ENCODE measurements around the gene FFAR4. TPM values are rescaled to one million over a fixed set of nuclear protein-coding genes. Genes with fewer than 3 reads are reported as not detected.

The FFAR4 gene
- total RNA-seq, 1 donor from 2014 or later = 0.08 TPM

DNA sequence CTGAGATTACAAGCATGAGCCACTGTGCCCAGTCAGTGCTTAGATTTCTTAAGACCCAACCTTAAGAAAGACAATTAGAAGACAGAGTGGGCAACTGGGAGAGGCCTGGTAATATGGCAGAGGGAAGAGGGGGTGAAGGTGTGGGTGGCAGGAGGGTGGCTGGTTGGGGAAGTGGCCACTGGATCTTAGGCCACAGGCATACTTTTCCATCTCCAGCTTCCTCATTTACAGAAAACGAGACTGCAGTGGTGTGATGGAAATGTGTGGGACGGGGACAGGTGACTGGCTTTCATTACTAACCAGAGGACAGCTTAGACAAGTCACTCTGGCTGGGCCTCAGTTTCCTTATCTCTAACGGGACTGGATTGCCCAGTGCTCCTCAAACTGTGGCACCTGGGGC is 1.0 kb upstream of the FFAR4 start:
- peaks cover 88% of the 10 kb centered on the region for H3K27me3 ChIP-seq (ENCODE audit: low read depth)
- no peak for TF ChIP-seq CTCF (IDR thresholded peaks at IDR 0.05; ENCODE audit: borderline replicate concordance)
- H3K4me1 ChIP-seq = peaks cover 16% of the 10 kb centered on the region
- intact Hi-C loops (cut with micrococcal nuclease) = no loop called here
- H3K36me3 ChIP-seq = no peaks in the 10 kb centered on the region
- H3K27ac ChIP-seq (replicated peaks) = no peak overlapping the region
- DNase-seq = no peak
- H3K9me3 ChIP-seq (replicated peaks) = no peaks in the 10 kb centered on the region
- no peak overlapping the region for H3K4me3 ChIP-seq

GRCh38 chr10:93567277-93568104 is 1.0 kb downstream of the FFAR4 start:
- H3K36me3 ChIP-seq = no peaks in the 10 kb centered on the region
- DNase-seq = no peak
- peaks cover 16% of the 10 kb centered on the region for H3K4me1 ChIP-seq
- no peaks in the 10 kb centered on the region for H3K9me3 ChIP-seq (replicated peaks)
- peaks cover 90% of the 10 kb centered on the region for H3K27me3 ChIP-seq (ENCODE audit: low read depth)
- TF ChIP-seq CTCF (IDR thresholded peaks at IDR 0.05; ENCODE audit: borderline replicate concordance) = no peak
- H3K27ac ChIP-seq (replicated peaks) = no peak overlapping the region
- intact Hi-C loops (cut with micrococcal nuclease) = no loop called here
- H3K4me3 ChIP-seq = peak overlapping the region; percentile 51

- peak; percentile 22 for DNase-seq
- H3K9me3 ChIP-seq (replicated peaks) = no peaks in the 10 kb centered on the region
- intact Hi-C loops (cut with micrococcal nuclease) = no loop called here
- no peak overlapping the region for H3K27ac ChIP-seq (replicated peaks)
- peak overlapping the region; percentile 51 for H3K4me3 ChIP-seq
- no peaks in the 10 kb centered on the region for H3K36me3 ChIP-seq
- peaks cover 16% of the 10 kb centered on the region for H3K4me1 ChIP-seq
- no peak for TF ChIP-seq CTCF (IDR thresholded peaks at IDR 0.05; ENCODE audit: borderline replicate concordance)
- peaks cover 88% of the 10 kb centered on the region for H3K27me3 ChIP-seq (ENCODE audit: low read depth)
These were observed 1.6 kb downstream of the FFAR4 start for GRCh38 chr10:93568105-93568390.

GRCh38 chr10:93570383-93570782 is 3.9 kb downstream of the FFAR4 start:
- TF ChIP-seq CTCF (IDR thresholded peaks at IDR 0.05; ENCODE audit: borderline replicate concordance) = no peak
- peaks cover 16% of the 10 kb centered on the region for H3K4me1 ChIP-seq
- H3K4me3 ChIP-seq = no peak overlapping the region
- no peaks in the 10 kb centered on the region for H3K9me3 ChIP-seq (replicated peaks)
- no peak overlapping the region for H3K27ac ChIP-seq (replicated peaks)
- intact Hi-C loops (cut with micrococcal nuclease) = no loop called here
- peaks cover 65% of the 10 kb centered on the region for H3K27me3 ChIP-seq (ENCODE audit: low read depth)
- no peaks in the 10 kb centered on the region for H3K36me3 ChIP-seq
- no peak for DNase-seq

DNA sequence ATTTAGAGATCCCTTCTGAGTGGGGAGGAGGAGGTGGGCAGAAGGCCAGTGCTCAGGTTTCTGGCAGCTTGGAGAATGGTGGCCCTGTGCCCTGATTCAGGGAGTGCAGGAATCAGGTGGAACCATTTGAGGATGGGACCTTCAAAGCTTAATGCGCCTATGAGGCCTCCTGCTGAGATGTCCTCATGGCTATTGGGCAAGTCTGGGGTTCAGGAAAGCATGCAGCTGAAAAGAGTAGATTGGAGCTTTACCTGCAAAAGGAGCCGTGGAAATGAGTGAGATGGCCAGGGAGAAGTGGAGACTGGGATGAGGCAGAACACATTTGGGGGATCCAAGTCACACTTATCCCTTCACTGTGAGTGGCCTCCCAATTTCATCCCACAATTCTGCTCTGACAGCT is 6.1 kb downstream of the FFAR4 start:
- Histone ChIP-seq H3K4me1 (peaks cover 5% of the 10 kb centered on the region), H3K27me3 (ENCODE audit: low read depth) (peaks cover 43% of the 10 kb centered on the region), H3K36me3 (no peaks in the 10 kb centered on the region), H3K4me3 (no peak overlapping the region), H3K9me3 (replicated peaks) (no peaks in the 10 kb centered on the region), H3K27ac (replicated peaks) (no peak overlapping the region)
- intact Hi-C loops (cut with micrococcal nuclease) = no loop called here
- DNase-seq = no peak
- TF ChIP-seq CTCF (IDR thresholded peaks at IDR 0.05; ENCODE audit: borderline replicate concordance) = no peak

Measured in left ventricle myocardium inferior (tissue), 1 donor.